Measurements from ENCODE around the gene DCAF5.

DNA sequence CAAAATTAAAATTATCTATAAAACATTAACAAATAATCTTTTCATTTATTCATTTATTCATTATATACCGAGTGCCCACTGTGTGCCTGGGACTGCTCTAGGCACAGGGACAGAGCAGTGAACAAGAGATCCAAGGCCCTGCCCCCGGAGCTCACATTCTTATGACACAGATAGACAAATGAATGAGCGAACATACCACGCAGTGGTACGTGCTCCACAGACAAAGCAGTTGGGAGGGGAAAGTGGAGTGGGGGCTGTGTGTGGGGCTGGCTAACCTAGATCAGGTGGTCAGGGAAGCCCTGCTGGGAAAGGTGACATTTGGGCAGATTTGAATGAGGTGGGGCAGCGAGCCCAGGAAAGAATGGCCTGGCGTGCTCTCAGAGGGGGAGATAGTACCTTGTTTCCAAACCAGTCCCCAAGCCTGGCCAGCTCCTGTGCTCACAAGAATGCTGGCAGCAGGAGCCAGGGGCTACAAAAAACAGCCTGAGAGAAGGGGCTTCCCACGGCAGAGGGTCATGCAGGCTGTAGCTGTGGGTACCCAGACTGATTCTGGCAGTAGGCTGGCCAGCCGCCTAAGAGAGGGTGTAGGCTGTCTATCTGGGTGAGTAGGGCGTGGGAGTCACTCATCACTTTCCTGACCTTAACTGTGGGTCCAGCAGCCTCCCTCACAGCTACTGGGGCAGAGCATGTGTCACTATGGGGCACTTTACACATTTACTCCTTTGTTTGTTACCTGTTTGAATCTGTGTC, 116.0 kb downstream of the DCAF5 start:
- TF ChIP-seq, protein P1, sequence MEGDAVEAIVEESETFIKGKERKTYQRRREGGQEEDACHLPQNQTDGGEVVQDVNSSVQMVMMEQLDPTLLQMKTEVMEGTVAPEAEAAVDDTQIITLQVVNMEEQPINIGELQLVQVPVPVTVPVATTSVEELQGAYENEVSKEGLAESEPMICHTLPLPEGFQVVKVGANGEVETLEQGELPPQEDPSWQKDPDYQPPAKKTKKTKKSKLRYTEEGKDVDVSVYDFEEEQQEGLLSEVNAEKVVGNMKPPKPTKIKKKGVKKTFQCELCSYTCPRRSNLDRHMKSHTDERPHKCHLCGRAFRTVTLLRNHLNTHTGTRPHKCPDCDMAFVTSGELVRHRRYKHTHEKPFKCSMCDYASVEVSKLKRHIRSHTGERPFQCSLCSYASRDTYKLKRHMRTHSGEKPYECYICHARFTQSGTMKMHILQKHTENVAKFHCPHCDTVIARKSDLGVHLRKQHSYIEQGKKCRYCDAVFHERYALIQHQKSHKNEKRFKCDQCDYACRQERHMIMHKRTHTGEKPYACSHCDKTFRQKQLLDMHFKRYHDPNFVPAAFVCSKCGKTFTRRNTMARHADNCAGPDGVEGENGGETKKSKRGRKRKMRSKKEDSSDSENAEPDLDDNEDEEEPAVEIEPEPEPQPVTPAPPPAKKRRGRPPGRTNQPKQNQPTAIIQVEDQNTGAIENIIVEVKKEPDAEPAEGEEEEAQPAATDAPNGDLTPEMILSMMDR (IDR thresholded peaks at IDR 0.05), result no peak
- TF ChIP-seq POLR2A (IDR thresholded peaks at IDR 0.05; ENCODE audit: low read depth), result no peak

Data from esophagus muscularis mucosa (tissue), 3 donors.